Prostate gland (tissue), 2 donors: ENCODE measurements around the gene NTM.

Experiments used
- CTCF ChIP-seq, 4 experiments: fragments of 200-600 bp in 2 of 4; fragments of 450-650 bp in 2 of 4; sonication (generic) in 2 of 4; IDR thresholded peaks; 1 replicate in 3 of 4; 2 replicates in 1 of 4; pipeline ENCODE4 v1.5.1; 2016 to 2019; ENCODE audit warnings: antibody characterized with exemption in 4 of 4, mild to moderate bottlenecking in 2 of 4, moderate library complexity in 2 of 4
- POLR2A ChIP-seq: fragments of 450-650 bp; IDR thresholded peaks from one replicate; pipeline ENCODE4 v1.6.1; 2016; ENCODE audit warnings: antibody characterized with exemption, mild to moderate bottlenecking
- POLR2AphosphoS5 ChIP-seq: sonication (generic); formaldehyde crosslinking; IDR thresholded peaks from one replicate; pipeline ENCODE4 v1.6.1; 2017; ENCODE audit warnings: antibody characterized with exemption

GRCh38 chr11:131924457-131925201 lies 554.2 kb downstream of the NTM start:
- TF ChIP-seq CTCF (IDR thresholded peaks at IDR 0.05) = no peak
- no peak for TF ChIP-seq POLR2AphosphoS5
- TF ChIP-seq POLR2A = no peak
